ENCODE measurements around the gene CTNNB1.
"Not testable (repeated sequence)": the region's sequence is repeated elsewhere in the genome, so short reads cannot be mapped to it uniquely, and the experiment has no call there.

Gene CTNNB1

DNA sequence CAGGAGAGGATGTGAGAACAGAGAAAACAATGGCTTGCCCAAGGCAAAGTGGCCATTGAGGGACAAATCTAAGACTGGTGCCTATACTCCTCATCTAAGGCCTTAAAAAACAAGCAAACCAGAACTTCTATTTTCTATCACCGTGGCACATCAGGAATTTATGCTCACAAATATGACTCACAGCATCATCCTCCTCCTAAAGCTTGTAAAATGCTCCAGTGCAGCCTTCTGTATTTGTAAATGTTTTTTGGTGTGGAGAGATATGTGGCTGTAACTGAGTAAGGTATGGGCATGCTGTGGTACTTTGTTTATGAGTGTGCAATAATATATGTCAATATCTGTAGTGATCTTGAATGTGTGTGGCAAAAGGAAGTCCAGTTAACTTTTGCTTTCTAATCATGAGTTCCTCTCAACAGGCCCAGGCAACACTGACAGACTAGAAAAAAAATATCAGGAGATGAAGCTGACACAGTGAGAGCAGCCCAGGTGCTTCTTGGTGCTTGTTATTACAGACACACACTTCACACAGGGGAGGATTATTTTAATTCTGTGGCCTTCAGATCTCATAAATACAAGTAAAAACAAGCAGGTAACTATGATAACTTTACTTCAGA lies 60.3 kb downstream of the CTNNB1 start:
- no peak for DNase-seq

DNA sequence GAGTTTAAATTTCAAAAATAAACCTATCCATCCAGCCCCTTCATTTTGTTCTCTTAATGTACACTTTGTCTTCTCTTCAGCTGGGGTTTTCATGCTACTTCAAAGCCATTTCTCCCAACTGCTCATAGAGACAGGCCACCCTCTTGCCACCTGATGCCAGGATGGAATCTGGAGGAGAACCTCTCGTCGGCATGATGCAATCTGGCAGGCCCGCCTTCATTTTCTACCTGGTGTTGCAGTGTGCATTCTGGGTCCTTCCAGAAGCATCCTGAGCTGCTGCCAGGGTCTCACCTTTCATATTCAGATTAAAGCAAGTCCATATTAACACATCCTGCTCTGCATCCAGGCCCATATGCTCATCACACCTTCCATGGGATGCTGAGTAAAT lies 60.8 kb downstream of the CTNNB1 start:
- no peak for DNase-seq

DNA sequence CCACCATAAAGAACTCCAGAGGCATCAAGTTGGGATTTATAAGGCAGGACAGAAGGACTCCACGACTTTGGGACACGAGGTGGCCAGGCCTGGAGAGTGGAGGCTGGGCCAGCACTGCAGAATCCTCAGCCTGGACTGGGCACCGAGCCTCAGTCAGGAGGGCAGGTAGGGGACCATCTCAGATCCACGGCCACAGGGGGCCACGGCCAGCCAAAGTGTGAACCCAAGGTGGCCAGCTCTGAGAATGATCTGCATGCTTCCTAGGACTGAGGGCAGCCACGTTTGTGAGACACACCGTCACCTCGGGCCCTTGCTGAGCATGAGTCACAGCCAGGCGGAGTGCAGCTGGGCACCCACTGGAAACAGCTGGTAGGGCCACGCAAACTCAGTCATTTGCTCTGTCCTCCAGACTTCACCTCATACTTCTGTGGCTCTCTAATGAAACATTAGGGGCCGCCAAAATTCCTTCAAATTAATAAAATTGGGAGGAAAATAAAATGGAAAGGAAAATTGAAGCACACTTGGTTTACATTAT lies 65.8 kb downstream of the CTNNB1 start:
- no peak for DNase-seq

DNA sequence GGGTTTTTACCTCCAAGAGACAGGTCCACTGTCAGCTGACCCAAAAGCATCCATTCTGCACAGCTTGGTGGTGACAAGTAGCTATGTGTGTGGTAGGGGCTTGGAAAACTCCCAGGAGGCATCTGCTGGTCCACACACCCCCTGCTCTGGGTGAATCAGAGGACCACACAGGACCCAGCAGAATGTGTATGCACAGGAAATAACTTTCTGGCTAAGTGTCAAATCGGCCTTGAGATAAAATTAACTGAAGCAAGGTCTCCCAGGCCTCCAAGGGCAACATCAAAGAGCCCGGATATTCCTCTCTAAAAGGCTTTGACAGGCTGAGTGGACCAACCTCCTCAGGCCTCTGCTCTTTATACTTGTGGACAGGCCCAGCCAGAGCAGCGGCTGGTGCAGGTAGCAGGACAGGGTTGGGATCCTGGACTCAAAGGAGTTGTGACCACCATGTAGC lies 66.5 kb downstream of the CTNNB1 start:
- no peak for DNase-seq

DNA sequence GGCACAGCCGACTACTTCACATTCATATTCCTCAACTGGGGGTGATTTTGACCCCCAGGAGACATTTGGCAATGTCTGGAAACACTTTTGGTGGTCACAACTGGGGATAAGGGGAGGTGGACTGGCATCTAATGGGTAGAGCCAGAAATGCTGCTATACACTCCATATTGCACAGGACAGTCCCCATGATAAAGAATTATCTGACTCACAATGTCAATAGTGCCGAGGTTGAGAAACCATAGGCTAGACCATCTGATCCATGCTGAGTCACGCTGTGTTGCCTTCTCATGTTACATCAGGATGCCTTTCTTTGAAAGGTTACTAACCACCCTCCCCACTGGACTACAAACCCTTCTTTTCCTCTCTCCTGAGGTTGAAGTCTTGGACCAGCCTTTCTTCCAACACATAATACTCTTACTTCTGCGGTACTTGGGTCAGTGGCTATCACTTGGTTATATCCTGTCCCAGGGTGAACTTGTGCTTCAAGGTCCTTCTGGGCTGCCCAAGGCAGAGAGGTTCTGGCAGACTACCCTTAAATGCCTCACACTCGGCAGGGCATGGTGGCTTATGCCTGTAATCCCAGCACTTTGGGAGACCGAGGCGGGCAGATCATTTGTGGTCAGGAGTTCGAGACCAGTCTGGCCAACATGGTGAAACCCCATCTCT lies 68.8 kb downstream of the CTNNB1 start:
- no peak for DNase-seq

DNA sequence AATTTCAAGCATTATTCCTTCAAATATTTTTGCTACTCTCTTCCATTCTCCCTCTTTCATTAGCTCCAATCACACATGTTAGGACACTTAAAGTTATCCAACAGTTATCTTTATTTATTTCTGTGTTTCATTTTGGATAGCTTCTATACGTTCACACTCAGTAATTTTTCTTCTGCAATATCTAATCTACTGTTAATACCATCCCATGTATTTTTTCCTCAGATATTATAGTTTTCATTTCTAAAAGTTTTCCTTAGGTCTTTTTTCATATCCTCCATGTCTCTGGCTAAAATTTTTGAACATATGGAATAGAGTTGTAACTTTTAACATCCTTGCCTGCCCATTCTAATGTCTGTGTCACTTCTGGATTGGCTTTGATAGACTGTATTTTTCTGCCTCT lies 73.4 kb downstream of the CTNNB1 start:
- no peak for DNase-seq

DNA sequence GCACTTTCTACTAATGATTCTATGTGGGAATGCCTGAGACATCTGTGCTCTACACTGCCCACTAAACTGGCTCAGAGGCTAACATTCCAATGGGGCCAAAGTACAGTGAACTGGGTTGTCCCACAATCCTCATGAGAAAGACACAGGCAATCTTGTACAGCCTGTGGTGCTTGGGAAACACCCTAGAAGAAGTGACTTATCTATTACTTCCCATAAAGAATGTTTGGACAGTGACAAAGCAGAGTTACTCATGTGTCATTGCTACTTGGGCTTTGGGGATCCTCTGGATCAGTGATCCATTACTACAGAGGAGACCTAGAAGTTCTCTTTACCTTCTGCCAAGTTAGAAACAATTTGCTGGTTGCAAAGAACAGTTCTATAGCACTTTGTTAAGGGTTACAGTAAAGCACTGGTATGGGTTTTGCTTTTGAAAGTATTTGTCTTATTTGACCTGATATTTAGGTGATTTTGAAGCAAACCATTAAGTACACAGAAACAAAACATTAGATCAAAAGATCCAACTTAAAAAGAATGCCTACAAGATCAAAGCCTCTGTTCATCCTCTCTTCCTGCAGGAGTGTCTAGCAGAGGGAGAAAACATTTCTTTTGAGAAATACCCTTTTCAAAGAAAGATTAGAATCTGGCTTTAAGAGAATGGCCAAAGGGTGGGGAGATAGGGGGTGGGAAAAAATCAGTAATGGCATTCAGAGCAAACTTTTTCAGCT lies 75.8 kb downstream of the CTNNB1 start:
- DNase-seq, result no peak

DNA sequence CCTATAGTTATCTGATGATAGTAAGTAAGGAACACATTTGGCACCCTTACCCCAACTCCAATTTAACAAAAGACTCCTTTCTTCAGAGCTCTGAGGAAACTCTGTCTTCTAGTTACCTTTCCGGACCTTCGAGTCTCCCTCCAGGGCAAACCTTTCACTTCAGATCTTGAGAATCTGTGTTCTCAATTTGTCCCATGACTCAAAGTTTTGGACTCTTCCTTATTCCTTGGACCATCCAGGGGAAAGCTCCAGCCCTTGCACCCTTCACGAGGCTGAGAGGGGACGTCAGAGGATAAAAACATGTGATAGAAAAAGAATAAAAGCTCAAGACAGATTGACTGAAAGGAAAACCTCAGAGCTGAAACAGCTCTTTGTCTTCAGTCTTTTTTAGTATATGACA lies 76.9 kb downstream of the CTNNB1 start:
- no peak for DNase-seq

DNA sequence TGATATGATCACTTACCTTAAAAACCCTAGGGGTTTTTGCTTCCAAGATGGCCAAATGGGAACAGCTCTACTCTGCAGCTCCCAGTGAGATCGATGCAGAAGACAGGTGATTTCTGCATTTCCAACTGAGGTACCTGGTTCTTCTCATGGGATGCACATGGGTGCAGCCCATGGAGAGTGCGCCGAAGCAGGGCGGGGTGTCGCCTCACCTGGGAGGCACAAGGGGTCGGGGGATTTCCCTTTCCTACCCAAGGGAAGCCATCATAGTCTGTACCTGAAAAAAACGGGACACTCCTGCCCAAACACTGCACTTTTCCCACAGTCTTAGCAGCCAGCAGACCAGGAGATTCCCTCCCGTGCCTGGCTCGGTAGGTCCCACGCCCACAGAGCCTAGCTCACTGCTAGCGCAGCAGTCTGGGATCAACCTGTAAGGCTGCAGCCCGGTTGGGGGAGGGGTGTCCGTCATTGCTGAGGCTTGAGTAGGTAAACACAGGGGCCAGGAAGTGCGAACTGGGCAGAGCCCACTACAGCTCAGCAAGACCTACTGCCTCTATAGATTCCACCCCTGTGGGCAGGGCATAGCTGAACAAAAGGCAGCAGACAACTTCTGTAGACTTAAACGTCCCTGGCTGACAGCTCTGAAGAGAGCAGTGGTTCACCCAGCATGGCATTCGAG lies 78.6 kb downstream of the CTNNB1 start:
- no peak for DNase-seq

DNA sequence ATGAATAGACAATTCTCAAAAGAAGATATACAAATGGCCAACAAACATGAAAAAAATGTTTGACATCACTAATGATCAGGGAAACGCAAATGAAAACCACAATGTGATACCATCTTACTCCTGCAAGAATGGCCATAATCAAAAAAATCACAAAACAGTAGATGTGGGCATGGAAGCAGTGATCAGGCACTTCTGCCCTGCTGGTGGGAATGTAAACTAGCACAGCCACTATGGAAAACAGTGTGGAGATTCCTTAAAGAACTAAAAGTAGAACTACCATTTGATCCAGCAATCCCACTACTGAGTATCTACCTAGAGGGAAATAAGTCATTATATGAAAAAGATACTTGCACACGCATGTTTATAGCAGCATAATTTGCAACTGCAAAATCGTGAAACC lies 85.6 kb downstream of the CTNNB1 start:
- not testable (repeated sequence) for DNase-seq

DNA sequence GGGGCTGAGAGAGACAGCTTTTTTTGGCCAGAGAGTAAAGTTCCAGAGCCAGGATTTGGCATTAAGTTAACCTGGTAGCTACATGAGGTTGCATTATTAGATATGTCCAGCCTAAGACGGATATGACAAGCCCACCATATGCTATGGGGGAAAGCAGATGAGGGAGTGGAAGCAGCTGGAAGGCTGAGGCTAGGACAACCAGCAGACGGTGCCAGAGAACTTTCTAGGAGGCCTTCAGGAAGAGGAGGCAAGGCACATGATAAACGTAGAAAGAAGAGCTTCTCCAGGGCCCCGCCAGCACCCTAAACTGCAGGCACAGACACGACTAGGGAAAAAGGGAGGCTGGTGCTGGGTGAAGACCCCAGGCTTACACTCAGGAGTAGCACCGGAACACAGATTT lies 87.0 kb downstream of the CTNNB1 start:
- DNase-seq, result no peak

DNA sequence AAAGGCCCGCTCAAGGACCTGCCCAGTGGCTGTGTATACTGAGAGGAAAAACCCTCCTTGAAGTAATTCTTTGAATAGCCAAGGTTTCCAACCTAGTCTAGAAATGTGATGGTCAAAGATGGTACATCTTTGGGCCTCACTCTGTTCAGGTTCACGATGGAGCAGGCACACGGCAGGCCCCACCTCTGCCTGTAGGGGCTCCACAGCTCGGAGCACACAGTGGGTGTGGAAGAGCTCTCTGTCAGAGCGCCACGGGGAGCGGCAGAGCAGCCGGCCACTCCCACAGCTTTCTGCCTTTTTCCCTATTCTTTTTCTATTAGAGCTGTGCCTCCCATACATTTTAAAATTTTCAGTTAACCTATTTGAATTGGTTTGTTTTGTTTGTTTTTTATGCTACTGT lies 89.5 kb downstream of the CTNNB1 start:
- no peak for DNase-seq
